Measurements from ENCODE around the gene KMT2D. TPM values are rescaled to one million over a fixed set of nuclear protein-coding genes. Genes with fewer than 3 reads are reported as not detected.

Gene KMT2D
- 17.6 and 19.0 TPM in 2 replicates for total RNA-seq (ENCODE audit: low replicate concordance)

DNA sequence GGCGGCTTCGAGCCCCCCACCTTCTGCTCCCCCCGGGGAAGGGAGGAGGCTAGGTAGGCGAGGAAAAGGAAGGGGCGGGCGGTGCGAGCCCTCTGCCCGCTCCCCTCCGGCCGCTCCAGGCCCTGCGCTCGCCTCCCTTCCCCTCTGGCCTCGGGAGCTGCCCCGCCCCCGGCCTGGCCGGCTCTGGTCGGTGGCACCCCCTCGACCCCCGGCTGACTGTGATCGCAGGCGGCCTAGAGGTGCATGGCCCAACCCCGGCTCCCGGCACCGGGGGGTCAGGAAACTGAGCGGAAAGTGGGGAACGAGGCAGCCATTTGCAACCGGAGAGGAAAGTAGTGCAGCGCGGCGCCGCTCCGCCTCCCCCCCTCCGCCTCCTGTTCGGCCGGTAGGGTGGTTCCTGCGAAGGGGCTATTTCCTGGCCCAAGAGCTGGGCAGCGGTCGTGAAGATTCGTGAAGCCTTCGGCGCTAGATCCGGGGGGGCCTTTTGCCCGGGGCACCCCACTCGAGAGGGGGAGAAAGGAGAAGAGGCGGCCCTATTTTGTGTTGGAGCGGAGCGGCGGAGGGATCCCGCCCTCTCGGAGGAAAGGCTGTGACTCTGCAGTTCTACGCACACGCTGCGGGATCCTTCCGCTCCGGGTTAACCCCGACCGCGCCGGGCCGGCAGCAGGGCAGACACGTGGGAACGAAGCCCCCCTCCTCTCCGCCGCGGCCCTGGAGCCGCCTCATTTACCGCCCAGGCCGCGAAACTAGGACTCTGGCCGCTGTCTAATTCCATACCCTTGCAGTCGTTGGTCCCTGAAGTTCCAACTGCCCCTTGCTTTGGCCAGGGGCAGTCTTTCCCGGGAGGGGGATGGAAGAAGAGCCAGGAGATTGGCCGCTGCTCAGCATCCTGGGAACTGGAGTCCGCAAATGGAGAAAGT, at the start of gene KMT2D:
Gene KMT2D (minus strand): TSS at position 558 of the 920 bp plus-strand sequence. CDS start 5,470 bp downstream, outside the sequence.

GRCh38 chr12:49094160-49094974, 33.8 kb upstream of the KMT2D start, which contains the start of gene DHH:
Gene DHH (minus strand): TSS chr12:49094801. CDS start chr12:49094512, 289 bp downstream.

GRCh38 chr12:49069507-49070346, 9.1 kb upstream of the KMT2D start, which contains the start of gene RHEBL1:
Gene RHEBL1 (minus strand): TSS chr12:49069979. CDS start chr12:49069785, 194 bp downstream.

DNA sequence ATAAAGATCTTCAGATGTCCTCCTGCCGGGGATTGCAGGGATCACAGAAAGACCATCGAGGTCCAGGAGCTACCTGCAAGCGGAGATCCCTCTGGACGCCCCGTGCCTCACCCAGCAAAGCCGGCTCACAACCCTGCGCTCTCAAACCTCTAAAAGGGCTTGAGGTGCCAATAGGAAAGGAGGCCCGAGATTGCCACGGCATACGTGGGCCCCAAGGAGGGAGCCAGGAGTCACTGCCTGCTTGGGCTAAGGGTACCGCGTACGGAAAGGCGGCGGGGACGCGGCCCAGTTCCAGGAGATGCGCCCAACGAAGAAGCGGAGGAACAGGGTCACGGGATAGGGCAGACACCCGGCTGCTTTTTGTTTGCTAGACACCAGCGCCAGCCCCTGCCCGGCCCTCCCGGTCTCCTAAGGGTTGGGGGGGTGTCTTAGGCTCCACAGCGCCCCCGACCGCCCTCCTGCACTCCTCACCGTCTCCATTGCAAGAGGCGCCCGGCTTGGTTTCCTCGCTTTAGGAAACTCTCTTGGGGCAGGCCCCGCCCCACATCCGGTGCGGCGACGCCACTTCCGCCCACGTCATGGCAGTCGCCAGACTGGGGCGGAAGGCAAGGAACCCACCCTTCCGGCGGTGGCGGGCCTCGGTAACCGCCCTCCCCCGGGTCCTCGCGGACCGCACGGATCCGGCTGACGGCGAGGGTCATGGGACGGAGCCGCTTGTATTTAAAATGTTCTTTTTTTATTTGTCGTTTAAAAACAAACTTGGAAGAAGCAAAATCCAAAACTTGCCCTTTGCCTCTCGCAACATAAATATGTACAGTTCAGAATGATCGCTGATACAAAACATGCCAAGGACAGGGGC, 42.1 kb downstream of the KMT2D start, which contains the start of gene PRKAG1:
Gene PRKAG1 (minus strand): TSS at position 516 of the 859 bp plus-strand sequence. CDS start 36 bp downstream, at position 480.

Other genes with a start within 250 kb of the KMT2D start
- gene CACNB3, start 242.3 kb downstream of the KMT2D start, total RNA-seq (ENCODE audit: low replicate concordance), result 6.0 and 10.9 TPM in 2 replicates
- 70.7 and 156 TPM in 2 replicates for gene DDX23, start 208.6 kb downstream of the KMT2D start, total RNA-seq (ENCODE audit: low replicate concordance)
- 5.6 TPM in 1 of 2 replicates, not detected in the other for gene RND1, start 194.9 kb downstream of the KMT2D start, total RNA-seq (ENCODE audit: low replicate concordance)
- 12.8 and 28.0 TPM in 2 replicates for gene FKBP11, start 135.3 kb downstream of the KMT2D start, total RNA-seq (ENCODE audit: low replicate concordance)
- 35.8 and 47.6 TPM in 2 replicates for gene ARF3, start 103.3 kb downstream of the KMT2D start, total RNA-seq (ENCODE audit: low replicate concordance)
- gene WNT10B, start 89.1 kb downstream of the KMT2D start, total RNA-seq (ENCODE audit: low replicate concordance), result 0.08 TPM in 1 of 2 replicates, not detected in the other
- gene WNT1, start 82.5 kb downstream of the KMT2D start, total RNA-seq (ENCODE audit: low replicate concordance), result not detected in 2 replicates
- 0.08 TPM in 1 of 2 replicates, not detected in the other for gene DDN, start 61.4 kb downstream of the KMT2D start, total RNA-seq (ENCODE audit: low replicate concordance)
- gene PRKAG1, start 42.0 kb downstream of the KMT2D start, total RNA-seq (ENCODE audit: low replicate concordance), result 73.9 and 74.9 TPM in 2 replicates
- 0.59 and 0.60 TPM in 2 replicates for gene RHEBL1, start 9.2 kb upstream of the KMT2D start, total RNA-seq (ENCODE audit: low replicate concordance)
- 0.08 TPM in 1 of 2 replicates, not detected in the other for gene DHH, start 34.0 kb upstream of the KMT2D start, total RNA-seq (ENCODE audit: low replicate concordance)
- 47.4 and 52.5 TPM in 2 replicates for gene LMBR1L, start 50.1 kb upstream of the KMT2D start, total RNA-seq (ENCODE audit: low replicate concordance)
- 873 and 1,458 TPM in 2 replicates for gene TUBA1B, start 70.6 kb upstream of the KMT2D start, total RNA-seq (ENCODE audit: low replicate concordance)
- gene TUBA1A, start 128.3 kb upstream of the KMT2D start, total RNA-seq (ENCODE audit: low replicate concordance), result 464 and 1,003 TPM in 2 replicates
- 104 and 205 TPM in 2 replicates for gene TUBA1C, start 204.3 kb upstream of the KMT2D start, total RNA-seq (ENCODE audit: low replicate concordance)
- gene PRPH, start 234.4 kb upstream of the KMT2D start, total RNA-seq (ENCODE audit: low replicate concordance), result 0.35 and 1.5 TPM in 2 replicates

Data from smooth muscle cell of the coronary artery (primary cell).